NCI-H510A (cell line): Measurements from ENCODE around the gene SLC38A8.

ENCODE experiments used
- DNase-seq: peaks from one replicate; lab custom pipeline; 2025; lab: John Stamatoyannopoulos, UW

Gene SLC38A8

GRCh38 chr16:83996481-83997252 is 45.9 kb downstream of the SLC38A8 start:
- DNase-seq: no peak

DNA sequence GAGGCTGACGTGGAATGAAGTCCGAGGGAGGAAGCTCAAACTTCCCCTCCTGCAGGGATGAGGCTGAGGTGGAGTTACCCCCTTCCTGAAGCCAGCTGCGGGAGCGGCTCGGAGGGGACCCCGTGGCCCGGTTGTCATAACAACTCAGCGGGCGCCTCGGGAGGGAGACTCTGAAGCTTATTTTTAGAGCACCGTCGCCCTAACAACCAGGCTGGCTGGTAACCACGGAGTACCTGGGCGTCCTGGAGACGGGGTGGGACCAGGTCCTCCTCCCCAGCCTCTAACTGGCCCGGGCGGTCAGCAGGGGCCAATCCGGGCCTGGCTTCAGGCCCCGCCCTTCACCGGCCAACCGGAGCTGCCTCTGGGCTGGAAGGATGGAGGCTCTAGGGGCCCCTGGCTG is 46.8 kb downstream of the SLC38A8 start:
- DNase-seq: peak; percentile 40

- no peak for DNase-seq
Measured at GRCh38 chr16:83994703-83995102, 47.9 kb downstream of the SLC38A8 start.

DNA sequence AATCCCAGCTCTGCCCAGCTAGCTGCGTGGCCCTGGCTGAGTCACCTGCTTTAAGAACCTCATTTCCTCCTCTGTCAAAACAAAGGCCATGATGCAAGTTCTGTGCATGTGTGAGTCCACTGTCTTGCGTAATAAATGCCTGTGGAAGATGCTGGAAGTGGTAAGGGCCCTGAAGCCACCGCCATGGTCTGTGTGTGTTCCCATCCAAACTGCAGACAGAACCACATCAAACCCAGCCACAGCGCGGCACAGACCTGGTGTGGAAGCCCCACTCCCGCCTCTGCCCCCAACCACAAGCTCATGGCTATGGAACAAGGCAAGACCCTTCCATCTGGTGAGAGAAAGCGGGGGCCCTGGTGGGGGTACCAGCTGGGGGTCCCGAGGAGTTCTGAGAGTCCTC is 48.5 kb downstream of the SLC38A8 start:
- DNase-seq: no peak

DNA sequence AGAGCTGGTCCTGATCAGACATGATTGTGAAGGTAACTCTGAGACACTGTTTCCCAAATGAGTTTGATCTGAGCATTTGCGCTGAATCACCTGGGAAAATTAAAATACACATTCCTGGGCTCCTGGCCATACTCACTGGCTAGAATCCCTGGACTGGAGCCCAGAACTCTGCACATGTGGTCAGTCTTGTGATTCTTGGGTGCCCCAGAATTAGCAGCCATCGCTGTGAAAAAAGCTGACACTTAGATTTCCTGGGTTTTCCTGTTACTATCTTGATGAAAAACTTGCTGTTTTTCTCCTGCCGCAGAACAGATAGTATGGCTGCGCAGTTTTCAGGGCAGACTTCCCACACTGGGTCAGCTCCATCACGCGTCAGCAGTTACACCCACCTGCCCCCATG is 50.0 kb downstream of the SLC38A8 start:
- no peak for DNase-seq

DNA sequence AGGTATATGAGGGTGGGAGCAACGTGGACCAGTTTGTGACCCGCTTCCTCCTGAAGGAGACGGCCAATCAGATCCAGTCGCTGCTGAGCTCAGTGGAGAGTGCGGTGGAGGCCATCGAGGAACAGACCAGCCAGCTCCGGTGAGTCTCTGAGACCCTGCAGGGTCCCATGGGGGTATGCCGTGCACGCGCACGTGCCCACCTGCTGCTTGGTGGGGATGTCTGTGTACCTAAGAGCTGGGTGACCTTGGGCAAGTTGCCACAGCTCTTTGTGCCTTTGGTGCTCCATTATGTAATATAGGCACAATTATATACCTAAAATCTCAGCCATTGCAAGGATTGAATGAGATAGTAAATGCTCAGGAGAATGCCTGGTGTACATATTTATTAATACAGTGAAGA is 52.1 kb downstream of the SLC38A8 start:
- DNase-seq: no peak

DNA sequence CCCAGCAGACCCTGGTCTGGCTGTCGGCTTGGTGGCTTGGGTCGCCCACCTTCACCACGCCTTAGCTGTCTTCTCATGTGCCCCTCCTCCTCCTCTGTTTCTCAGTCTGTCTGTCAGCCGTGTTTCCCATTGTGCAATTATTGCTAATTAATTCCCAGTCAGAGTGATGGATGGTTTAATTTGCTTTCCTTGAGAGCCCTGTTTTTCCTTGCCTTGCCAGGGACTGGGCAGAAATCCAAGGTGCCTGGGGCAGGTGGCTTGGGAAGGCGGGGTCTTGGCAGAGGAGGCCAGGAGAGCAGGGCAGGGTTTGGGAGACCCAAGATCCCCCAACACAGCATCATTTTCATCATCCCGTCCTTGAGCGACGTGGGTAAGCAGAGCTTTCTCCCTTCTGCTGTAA is 53.3 kb downstream of the SLC38A8 start:
- no peak for DNase-seq

GRCh38 chr16:83983491-83983890 is 59.1 kb downstream of the SLC38A8 start:
- no peak for DNase-seq

DNA sequence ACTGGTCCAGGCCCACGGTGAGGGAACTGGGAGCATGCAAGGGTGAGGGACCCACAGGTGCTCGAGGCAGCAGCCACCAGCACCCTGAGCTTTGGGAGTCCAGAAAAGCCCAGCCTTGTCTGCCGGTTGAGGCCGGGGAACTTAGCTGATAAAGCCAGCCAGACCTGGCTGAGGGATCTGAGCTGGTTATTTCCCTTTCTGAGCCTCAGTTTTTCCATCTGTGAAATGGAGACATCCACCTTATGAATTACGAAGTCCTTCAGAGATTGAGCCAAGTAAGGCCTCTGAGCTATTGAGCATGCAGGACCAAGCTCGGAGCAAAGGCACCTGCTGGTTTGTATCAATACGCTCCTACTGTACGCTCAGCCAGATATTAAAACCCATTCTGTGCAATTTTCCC is 60.8 kb downstream of the SLC38A8 start:
- DNase-seq: no peak

DNA sequence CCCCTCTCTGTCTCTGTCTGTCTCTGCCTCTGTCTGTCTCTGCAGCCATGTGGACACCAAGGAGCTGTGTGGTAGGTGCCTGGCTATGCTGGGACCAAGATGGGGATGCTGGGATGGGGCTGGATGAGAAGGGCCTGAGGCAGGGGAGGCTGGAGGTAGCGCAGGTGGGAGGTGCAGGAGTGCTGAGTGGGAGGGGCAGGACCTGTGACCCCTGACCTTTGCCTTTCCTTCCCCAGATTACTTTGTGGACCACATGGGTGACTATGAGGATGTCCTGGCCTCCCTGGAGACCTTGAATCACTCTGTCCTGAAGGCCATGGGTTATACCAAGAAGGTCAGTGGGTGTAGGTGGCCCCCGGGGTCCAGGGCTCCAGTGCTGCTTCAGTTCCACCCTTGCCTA is 61.8 kb downstream of the SLC38A8 start:
- no peak for DNase-seq

DNA sequence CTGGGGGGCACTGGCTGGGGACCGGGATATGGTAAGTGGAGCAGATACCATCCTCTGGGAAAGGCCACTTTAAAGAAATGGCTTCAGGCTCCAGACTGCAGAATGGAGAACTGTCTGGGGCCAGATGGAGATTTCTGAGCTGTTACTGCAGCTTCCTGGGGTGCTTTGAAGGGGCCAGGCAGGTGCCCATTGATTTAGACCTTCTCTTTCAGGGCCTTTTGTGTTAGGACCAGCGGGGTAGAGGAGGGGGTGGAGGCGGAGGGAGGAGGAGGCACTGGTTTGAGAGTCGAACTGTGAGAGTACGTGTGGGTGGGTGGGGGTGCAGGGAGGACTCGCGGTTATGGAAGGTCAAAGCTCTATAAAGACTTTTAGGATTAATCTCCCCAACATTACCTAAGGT is 63.2 kb downstream of the SLC38A8 start:
- no peak for DNase-seq

DNA sequence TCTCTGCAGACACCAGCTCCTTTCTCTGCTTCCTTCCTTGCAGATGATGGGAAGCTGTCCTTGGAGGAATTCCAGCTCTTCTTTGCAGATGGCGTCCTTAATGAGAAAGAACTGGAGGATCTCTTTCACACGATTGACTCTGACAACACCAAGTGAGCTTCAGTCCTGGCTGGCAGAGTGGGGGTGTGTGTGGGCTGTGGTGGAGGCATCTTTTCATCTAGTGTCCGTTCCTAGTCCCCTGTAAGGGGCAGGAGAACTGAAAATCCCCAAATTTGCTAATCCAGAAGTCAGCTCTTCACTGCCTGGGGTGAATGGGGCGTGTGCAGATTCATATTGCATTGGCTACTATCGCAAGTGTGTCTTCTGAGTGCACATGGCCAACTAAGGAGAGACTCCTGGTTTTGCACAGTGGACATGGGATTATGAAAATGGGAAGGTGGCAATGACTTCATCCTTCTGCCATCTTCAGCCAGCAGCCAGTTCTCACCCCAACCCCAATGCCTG is 64.1 kb downstream of the SLC38A8 start:
- DNase-seq: no peak

DNA sequence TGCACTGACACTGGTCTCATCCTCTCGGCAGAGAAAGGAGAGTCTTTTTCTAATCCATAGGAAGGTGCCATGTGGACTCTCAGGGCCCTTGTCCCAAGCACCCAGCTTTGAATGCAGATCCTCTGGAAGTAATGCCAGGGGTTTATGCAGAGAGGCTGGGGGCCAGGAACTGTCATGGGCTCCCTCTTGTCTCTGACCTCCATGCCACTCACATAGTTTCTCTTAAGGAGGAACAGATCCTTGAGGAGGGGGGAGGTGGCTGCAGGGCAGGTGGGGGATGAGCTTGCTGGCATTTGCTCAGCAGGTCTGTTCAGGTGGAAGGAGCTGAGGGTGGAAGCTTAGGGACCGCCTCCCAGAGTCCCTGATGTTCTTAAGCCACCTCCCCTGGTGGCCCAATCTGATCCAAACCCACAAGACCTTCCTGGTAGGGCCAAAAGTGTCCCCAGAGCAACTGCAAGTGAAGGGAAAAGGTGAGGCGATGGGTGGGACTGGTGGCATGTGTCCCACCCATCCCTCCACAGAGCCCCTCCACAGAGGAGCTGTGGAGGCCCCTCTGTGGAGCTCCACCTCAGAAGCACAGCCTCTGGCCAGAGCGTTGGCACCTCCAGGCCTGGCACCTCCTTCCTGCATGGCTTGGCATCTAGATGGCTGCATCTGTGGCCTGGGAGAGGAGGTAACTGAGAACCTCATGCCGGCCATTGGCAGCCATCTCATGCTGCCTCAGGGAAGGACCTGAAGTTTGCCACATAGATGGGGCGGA is 65.4 kb downstream of the SLC38A8 start:
- no peak for DNase-seq

GRCh38 chr16:83975590-83976260 is 66.9 kb downstream of the SLC38A8 start:
- DNase-seq: no peak

GRCh38 chr16:83974475-83974874 is 68.1 kb downstream of the SLC38A8 start:
- DNase-seq: no peak

DNA sequence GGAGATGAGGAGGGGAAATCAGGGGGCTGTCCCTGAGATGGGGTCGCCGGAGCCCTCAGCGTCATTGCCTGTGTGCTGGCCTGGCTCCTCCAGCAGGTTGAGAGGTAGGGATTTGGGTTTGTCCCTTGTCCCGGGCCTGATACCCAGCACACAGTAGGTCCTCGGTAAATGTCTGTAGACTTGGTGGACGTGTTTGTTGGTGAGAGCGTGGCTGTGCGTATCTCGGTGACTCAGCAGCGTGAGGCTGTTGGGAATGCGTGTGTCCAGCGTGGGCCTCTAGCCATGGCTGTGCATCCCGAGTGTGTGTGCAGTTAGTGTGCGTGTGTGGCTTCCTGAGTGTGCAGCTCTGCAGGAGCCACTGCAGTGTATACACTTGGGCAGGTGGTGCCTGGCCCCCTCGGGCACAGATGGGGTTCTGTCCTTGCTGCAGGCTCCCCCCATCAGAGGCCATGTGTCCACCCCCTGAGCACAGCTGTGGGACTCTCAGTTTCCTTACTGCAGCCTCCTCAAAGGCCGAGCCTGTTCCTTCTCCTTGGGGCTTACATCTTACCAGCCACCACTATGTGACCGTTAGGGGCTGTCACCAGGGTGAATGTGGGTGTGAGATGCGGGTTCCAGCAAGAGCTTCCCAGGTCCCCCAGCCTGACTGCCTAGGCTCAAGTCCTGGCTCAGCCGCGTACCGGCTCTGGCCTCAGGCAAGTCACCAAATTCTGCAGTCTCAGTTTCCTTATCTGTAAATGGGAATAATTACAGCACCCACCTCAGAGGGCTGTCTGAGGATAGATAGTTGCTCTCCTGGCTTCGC is 68.8 kb downstream of the SLC38A8 start:
- no peak for DNase-seq

GRCh38 chr16:83973077-83973476 is 69.5 kb downstream of the SLC38A8 start:
- DNase-seq: no peak

DNA sequence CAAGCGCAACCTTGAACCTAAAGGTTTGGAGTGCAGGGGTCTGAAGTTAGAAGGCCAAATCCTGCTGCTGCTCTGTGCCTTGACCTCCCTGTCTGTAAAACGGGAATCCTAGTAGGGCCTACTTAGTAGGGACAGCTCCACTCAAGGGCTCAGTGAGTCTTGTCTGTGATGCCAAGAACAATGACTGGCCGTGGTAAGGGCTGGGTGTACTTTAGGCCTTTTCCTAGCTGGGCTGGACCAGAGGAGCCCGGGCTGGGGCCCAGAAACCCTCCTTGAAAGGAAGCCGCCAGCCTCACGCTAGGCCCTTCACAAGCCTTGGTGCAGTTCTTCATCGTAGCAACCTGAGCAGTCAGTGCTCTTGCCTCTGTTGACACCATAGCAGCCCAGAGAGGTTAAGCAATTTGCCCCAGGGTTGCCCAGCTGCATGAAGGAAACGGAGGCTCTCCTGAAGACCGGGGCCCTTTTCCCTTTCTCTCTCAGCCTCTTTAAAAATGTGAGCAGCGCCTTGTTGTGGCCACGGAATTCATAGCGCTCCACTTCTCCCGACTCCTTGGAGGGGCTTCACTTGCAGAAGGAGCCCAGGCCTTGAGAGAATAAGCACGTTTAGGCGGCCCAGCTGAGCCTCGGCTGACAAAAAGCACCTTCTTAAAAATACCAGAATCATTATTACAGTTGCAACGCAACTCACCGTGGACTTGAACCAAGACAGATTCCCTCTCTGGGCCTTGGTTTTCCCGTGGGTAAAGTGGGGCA is 70.2 kb downstream of the SLC38A8 start:
- no peak for DNase-seq

DNA sequence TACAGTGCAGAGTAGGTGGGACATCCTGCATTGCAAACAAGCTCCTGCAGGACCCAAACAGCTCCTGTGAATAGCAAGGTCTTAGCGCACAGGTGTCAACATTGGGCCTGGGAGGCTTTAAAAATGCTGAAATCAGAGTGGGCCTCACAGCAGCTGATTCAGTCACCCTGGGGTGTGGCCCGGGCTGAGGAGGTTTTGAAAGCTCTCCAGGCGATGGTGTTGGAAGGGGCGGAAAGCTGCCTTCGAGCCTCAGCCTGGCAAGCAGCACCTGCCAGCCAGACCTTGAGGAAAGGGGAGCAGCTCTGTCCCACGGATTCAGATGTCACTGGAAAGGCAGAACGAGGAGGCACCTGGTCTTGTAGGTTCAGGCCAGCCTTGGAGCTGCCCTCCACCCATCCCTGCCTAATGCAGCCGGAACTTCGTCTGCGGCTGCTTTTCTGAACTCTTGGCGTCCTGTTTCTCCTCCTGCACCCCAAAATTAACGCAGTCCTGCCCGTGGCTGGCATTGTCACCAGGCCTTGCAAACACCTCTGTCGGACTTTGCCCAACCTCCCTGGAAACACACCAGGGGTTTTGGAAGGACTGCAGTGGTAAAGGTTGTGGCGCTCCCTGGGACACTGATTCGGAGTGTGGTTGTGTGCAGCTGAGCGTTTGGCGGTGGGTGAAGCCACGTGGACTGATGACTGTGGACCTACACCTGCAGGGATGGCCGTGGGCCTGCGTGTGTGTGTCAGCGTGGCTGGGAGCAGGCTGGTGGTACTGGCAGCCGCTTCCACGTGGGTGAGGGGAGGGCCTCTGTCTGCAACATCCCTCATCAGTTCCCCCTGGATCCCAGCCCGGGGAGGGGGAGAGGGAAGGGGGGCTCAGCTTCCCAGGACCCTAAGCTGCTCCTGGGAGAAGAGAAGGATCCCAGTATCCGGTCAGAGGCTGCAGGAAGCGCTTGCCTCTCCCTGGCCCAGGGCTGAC is 71.1 kb downstream of the SLC38A8 start:
- DNase-seq: no peak

DNA sequence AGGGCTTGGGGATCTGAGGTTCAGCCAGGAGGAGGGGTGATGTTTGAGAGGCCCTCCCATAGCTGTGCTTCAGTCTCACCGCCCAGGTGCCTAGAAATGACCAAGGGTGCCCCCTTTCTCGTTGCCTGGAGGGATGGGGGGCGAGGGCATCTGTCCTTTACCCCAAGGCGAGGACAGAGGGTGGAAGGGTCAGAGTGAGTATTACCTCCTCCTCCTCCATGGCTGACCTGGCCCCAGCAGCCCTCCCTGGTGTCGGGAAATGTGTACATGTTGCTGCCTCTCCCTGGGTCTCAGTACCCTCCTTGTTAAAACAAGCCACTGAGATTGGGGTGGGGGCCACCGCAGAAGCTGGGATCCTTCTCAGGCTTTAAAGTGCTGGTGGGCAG is 72.2 kb downstream of the SLC38A8 start:
- DNase-seq: no peak
